Skeletal muscle tissue (tissue), 4 donors: ENCODE data around the gene INO80E. TPM values are rescaled to one million over a fixed set of nuclear protein-coding genes. Genes with fewer than 3 reads are reported as not detected.

Experiments
- H3K27ac ChIP-seq: one replicate; pipeline ENCODE4 v1.7.0; 2013; ENCODE audit warnings: mild to moderate bottlenecking, low read depth, low read length, inconsistent platforms
- H3K27me3 ChIP-seq, 3 donors: one replicate each; pipeline ENCODE4 v1.7.0; 2013; ENCODE audit warnings: low read length in 3 of 3; ENCODE audit not compliant: control insufficient read depth in 3 of 3, insufficient read depth in 3 of 3
- H3K36me3 ChIP-seq, 3 donors: one replicate each; pipeline ENCODE4 v1.7.0; 2013; ENCODE audit warnings: low read length in 3 of 3; ENCODE audit not compliant: control insufficient read depth in 3 of 3, insufficient read depth in 3 of 3
- H3K4me1 ChIP-seq, 3 donors: one replicate each; pipeline ENCODE4 v1.7.0; 2013; ENCODE audit warnings: low read length in 3 of 3, mild to moderate bottlenecking in 3 of 3; ENCODE audit not compliant: control insufficient read depth in 3 of 3, insufficient read depth in 3 of 3
- H3K4me3 ChIP-seq, 3 donors: one replicate each; pipeline ENCODE4 v1.7.0; 2013; ENCODE audit warnings: low read length in 3 of 3
- H3K9ac ChIP-seq, 3 donors: one replicate each; pipeline ENCODE4 v1.7.0; 2013; ENCODE audit warnings: low read length in 3 of 3, mild to moderate bottlenecking in 3 of 3, moderate library complexity in 2 of 3, low read depth in 1 of 3
- H3K9me3 ChIP-seq, 3 donors: one replicate each; pipeline ENCODE4 v1.7.0; 2013; ENCODE audit warnings: low read length in 3 of 3; ENCODE audit not compliant: control insufficient read depth in 3 of 3
- total RNA-seq: library from RNA; depleted of rRNA; stranded (reverse); fragments of >200 nt; gene quantifications from one replicate; pipeline ENCODE4 v1.2.3, GENCODE V29; 2014
- donor health status: Osteomylitis.

INO80E gene
- total RNA-seq, 1 donor from 2014 or later = 12.5 TPM

GRCh38 chr16:29985271-29985811 lies 10.7 kb upstream of the INO80E start:
- Histone ChIP-seq H3K27ac (no peak overlapping the region), H3K36me3 (peaks cover 88 to 97% (median 91%) of the 10 kb centered on the region in 3 donors), H3K27me3 (no peaks in the 10 kb centered on the region), H3K9ac (no peak overlapping the region), H3K9me3 (no peaks in the 10 kb centered on the region), H3K4me3 (no peak overlapping the region), H3K4me1 (peaks cover 0 to 4% (median 2%) of the 10 kb centered on the region in 3 donors)

- H3K9ac ChIP-seq = no peak overlapping the region
- no peaks in the 10 kb centered on the region for H3K27me3 ChIP-seq
- no peak overlapping the region for H3K27ac ChIP-seq
- H3K36me3 ChIP-seq = peaks cover 88 to 95% (median 89%) of the 10 kb centered on the region in 3 donors
- no peak overlapping the region for H3K4me3 ChIP-seq
- H3K4me1 ChIP-seq = peaks cover 0 to 4% (median 2%) of the 10 kb centered on the region in 3 donors
- H3K9me3 ChIP-seq = no peaks in the 10 kb centered on the region
Measured at GRCh38 chr16:29986231-29986630, 9.8 kb upstream of the INO80E start.

GRCh38 chr16:29986931-29987330 lies 9.1 kb upstream of the INO80E start:
- Histone ChIP-seq H3K9ac (no peak overlapping the region), H3K27me3 (no peaks in the 10 kb centered on the region), H3K36me3 (peaks cover 82 to 91% (median 86%) of the 10 kb centered on the region in 3 donors), H3K4me1 (peaks cover 0 to 4% (median 2%) of the 10 kb centered on the region in 3 donors), H3K27ac (no peak overlapping the region), H3K4me3 (no peak overlapping the region), H3K9me3 (no peaks in the 10 kb centered on the region)

GRCh38 chr16:29987371-29988085 lies 8.5 kb upstream of the INO80E start:
- H3K27ac ChIP-seq = no peak overlapping the region
- peaks cover 80 to 91% (median 87%) of the 10 kb centered on the region in 3 donors for H3K36me3 ChIP-seq
- H3K27me3 ChIP-seq = no peaks in the 10 kb centered on the region
- H3K4me1 ChIP-seq = peaks cover 0 to 7% (median 2%) of the 10 kb centered on the region in 3 donors
- no peak overlapping the region for H3K9ac ChIP-seq
- no peaks in the 10 kb centered on the region for H3K9me3 ChIP-seq
- no peak overlapping the region for H3K4me3 ChIP-seq

- Histone ChIP-seq H3K36me3 (peaks cover 80 to 91% (median 84%) of the 10 kb centered on the region in 3 donors), H3K4me3 (no peak overlapping the region), H3K9me3 (no peaks in the 10 kb centered on the region), H3K4me1 (peaks cover 0 to 9% (median 2%) of the 10 kb centered on the region in 3 donors), H3K9ac (no peak overlapping the region), H3K27me3 (no peaks in the 10 kb centered on the region), H3K27ac (no peak overlapping the region)
Measured at GRCh38 chr16:29988346-29989075, 7.5 kb upstream of the INO80E start.

- Histone ChIP-seq H3K4me1 (peaks cover under 1 to 12% (median 4%) of the 10 kb centered on the region in 3 donors), H3K9me3 (no peaks in the 10 kb centered on the region), H3K27me3 (no peaks in the 10 kb centered on the region), H3K36me3 (peaks cover 77 to 87% (median 80%) of the 10 kb centered on the region in 3 donors), H3K9ac (no peak overlapping the region), H3K4me3 (no peak overlapping the region), H3K27ac (no peak overlapping the region)
Measured at GRCh38 chr16:29989111-29989858, 6.8 kb upstream of the INO80E start.

GRCh38 chr16:29990034-29990433 lies 6.0 kb upstream of the INO80E start:
- peaks cover 70 to 79% (median 73%) of the 10 kb centered on the region in 3 donors for H3K36me3 ChIP-seq
- peaks cover 8 to 16% (median 10%) of the 10 kb centered on the region in 3 donors for H3K4me1 ChIP-seq

GRCh38 chr16:29990883-29991570 lies 5.0 kb upstream of the INO80E start:
- Histone ChIP-seq H3K27ac (no peak overlapping the region), H3K27me3 (peaks cover 0 to 3% (median 0%) of the 10 kb centered on the region in 3 donors), H3K4me3 (no peak overlapping the region), H3K4me1 (peaks cover 11 to 24% (median 13%) of the 10 kb centered on the region in 3 donors), H3K9me3 (no peaks in the 10 kb centered on the region), H3K36me3 (peaks cover 60 to 69% (median 63%) of the 10 kb centered on the region in 3 donors), H3K9ac (no peak overlapping the region)

More at GRCh38 chr16:29990034-29990433, 6.0 kb upstream of the INO80E start:
- Histone ChIP-seq H3K27me3 (no peaks in the 10 kb centered on the region), H3K9me3 (no peaks in the 10 kb centered on the region), H3K4me3 (no peak overlapping the region), H3K9ac (no peak overlapping the region), H3K27ac (no peak overlapping the region)

- H3K4me1 ChIP-seq = peaks cover 13 to 28% (median 16%) of the 10 kb centered on the region in 3 donors
- H3K9me3 ChIP-seq = no peaks in the 10 kb centered on the region
- H3K36me3 ChIP-seq = peaks cover 55 to 64% (median 58%) of the 10 kb centered on the region in 3 donors
- H3K9ac ChIP-seq = no peak overlapping the region
- no peak overlapping the region for H3K27ac ChIP-seq
- H3K27me3 ChIP-seq = peaks cover 0 to 3% (median 0%) of the 10 kb centered on the region in 3 donors
- no peak overlapping the region for H3K4me3 ChIP-seq
Measured at GRCh38 chr16:29991571-29991904, 4.5 kb upstream of the INO80E start.
